ENCODE measurements around the gene KCNIP1. TPM values are rescaled to one million over a fixed set of nuclear protein-coding genes. Genes with fewer than 3 reads are reported as not detected.
"Not testable (repeated sequence)": the region's sequence is repeated elsewhere in the genome, so short reads cannot be mapped to it uniquely, and the experiment has no call there.

KCNIP1 gene
- polyA plus RNA-seq, 3 donors = 0.09 to 0.79 (median 0.18) TPM

DNA sequence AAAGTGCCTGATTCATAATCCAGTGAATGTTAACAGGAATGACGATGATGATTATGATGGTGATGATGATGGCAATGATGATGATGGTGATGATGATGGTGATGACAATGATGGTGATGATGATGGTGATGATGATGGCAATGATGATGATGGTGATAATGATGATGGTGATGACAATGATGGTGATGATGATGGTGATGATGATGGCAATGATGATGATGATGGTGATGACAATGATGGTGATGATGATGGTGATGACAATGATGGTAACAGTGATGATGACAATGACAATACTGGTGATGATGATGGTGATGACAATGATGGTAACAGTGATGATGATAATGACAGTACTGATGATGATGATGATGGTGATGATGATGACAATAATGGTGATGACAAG is 46.6 kb downstream of the KCNIP1 start:
- not testable (repeated sequence) for H3K27ac ChIP-seq (ENCODE audit: low read depth, low read length)
- WGBS, 3 donors = 64 to 91% (median 91%) methylated on average over 1 of the region's 1 CpG

- WGBS, 3 donors = 66 to 72% (median 70%) methylated on average over 4 of the region's 4 CpGs
- H3K27ac ChIP-seq (ENCODE audit: low read depth, low read length) = no peak overlapping the region
Measured at GRCh38 chr5:170551076-170551475, 47.3 kb downstream of the KCNIP1 start.

DNA sequence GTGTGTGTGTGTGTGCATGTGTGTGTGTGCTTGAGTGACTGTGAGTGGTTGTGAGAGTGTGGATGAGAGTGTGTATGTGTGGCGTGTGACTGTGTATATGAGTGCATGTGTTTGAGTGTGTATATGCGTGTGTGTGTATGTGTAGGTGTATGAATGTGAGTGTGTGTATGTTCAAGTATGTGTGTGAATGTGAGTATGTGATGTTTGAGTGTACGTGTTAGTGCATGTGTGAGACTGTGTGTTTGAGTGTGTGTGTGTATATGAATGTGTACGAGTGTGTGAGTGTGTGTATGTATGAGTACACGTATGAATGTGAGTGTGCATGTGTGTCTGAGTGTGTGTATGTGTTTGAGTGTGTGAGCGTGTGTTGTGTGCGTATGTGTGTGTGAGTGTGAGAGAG is 47.8 kb downstream of the KCNIP1 start:
- H3K27ac ChIP-seq (ENCODE audit: low read depth, low read length) = no peak overlapping the region
- 83 to 98% (median 95%) methylated on average over 7 of the region's 7 CpGs for WGBS, 3 donors

GRCh38 chr5:170552621-170553115 is 48.8 kb downstream of the KCNIP1 start:
- H3K27ac ChIP-seq (ENCODE audit: low read depth, low read length) = no peak overlapping the region

DNA sequence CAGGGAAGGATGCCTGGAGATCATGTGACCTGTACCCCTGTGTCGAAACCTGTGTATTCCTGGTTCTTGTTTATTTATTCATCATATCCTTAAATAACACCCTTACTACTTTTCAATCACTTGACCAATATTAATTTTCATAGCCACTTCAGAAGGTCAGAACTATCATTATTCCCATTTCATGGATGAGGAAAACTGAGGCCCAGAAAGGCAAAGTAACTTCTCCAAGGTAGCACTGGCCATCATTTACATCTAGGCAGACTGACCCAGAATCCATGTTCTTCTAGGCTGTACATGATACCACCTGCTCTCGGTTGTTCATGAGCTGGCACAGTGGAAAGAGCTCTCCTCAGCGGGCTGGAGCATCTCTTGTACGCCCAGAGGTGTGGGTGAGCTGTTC is 49.4 kb downstream of the KCNIP1 start:
- H3K27ac ChIP-seq (ENCODE audit: low read depth, low read length) = no peak overlapping the region
- WGBS, 3 donors = 65 to 81% (median 70%) methylated on average over 4 of the region's 4 CpGs

More at GRCh38 chr5:170552621-170553115, 48.8 kb downstream of the KCNIP1 start:
- WGBS, 3 donors = 5 to 11% (median 5%) methylated on average over 12 of the region's 12 CpGs

DNA sequence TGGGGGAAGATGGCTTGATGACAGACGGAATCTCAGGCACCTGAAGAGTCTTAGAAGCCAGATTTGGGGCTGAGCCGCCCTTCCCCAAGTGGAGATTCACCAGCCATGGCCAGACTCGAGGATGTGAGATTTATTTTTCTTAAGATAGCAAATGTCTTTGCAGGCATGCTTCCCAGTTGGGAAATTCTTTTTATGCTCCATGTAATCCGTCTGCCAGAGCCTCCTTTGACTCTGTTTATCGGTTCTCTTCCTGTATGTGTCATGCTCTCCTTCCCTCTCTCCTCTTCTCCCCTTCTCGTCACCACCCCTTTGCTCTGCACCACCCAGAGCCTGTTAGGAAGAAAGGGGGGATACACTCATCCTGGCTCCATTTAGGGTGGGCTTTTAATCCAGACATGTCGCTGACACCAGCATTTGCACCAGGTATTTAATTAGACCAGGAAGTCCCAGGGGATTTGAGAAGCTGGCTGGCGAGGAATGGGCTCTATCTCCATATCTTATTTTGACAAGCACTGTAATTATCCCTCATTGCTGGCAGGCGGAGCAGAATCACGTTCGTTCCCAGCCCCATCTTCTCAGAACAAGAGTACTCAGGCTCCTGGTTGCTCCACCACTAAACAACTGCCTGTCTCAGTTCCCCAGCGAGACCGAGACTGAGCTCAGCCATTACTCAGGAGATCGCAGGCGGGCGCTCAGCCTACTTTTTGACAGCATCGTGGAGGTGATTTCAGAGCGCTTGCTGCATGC is 50.9 kb downstream of the KCNIP1 start:
- 47 to 55% (median 53%) methylated on average over 18 of the region's 18 CpGs for WGBS, 3 donors
- no peak overlapping the region for H3K27ac ChIP-seq (ENCODE audit: low read depth, low read length)

DNA sequence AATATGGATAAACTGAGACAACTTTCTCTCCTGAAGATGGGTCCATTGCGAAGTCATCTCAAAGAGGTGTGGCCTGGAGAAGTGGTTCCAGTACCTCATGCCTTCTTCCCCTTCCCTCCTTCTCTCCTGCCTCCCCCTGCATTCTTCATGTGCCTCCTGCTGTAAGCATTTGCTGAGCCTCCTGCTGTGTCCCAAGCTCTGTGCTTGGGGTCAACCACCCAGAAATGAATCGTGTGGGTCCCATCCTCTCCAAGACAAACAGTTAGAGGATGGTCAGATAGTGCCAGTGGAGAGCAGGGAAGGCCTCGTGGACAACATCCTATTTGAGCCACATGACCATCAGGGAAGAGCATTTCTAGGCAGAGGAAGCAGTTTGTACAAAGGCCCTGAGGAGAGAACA is 53.5 kb downstream of the KCNIP1 start:
- WGBS, 3 donors = 68 to 79% (median 77%) methylated on average over 3 of the region's 3 CpGs
- no peak overlapping the region for H3K27ac ChIP-seq (ENCODE audit: low read depth, low read length)

DNA sequence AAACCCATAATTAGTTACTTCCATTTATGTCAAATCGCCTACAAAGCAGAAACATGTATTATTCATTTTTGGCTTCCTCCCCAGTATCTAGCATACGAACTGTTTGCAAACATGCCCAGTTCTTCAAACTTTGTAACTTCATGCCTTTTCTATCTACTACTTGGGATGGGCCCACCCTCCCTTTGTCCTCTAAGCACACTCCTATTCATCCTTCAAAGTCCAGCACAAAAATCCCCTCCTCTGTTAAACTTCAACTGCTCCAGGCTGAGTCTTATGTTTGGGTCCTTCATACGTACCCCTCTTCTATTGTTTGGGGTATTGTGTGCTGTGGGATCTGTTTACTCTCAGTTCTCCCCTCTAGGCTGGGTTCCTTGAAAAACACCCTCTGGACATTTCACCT is 55.5 kb downstream of the KCNIP1 start:
- whole genome bisulfite sequencing, 3 donors = 65 to 79% (median 68%) methylated on average over 3 of the region's 3 CpGs

GRCh38 chr5:170560938-170561337 is 57.1 kb downstream of the KCNIP1 start:
- H3K27ac ChIP-seq (ENCODE audit: low read depth, low read length) = no peak overlapping the region
- WGBS, 3 donors = 83 to 91% (median 89%) methylated on average over 7 of the region's 7 CpGs

More for the DNA sequence above, 55.5 kb downstream of the KCNIP1 start:
- H3K27ac ChIP-seq (ENCODE audit: low read depth, low read length) = no peak overlapping the region

DNA sequence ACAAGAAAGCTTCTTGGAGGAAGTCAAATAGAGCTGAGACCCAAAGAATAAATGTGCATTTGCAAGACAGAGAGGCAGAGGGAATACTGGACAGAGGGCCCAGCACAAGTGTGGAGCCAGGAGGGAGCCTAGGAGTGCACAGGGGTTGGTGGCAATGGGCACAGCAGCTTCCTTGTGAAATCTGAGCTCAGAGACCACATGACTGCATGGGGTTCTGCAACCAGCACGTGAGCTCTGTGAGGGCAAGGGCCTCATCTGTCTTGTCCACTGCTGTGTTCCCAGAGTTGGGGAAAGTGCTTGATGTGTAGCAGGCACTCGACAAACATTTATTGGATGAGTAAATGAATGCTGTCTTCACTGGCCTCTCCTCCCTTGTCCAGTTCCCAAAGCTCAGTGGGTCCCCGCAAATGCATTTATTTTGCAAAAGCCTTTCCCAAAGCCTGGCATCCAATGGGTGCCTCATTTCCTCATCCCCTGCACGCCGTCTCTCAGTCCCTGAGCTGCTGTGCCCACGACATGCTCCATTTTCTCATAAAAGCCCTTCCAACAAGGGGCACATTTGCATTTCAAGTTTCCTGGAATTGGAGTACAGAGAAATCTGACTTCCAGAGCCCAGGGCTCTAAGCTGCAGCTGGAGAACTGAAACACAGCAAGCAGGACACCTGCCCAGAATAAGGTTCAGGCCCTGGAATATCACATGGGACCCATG is 58.5 kb downstream of the KCNIP1 start:
- H3K27ac ChIP-seq (ENCODE audit: low read depth, low read length) = no peak overlapping the region
- WGBS, 3 donors = 78 to 86% (median 83%) methylated on average over 6 of the region's 6 CpGs

DNA sequence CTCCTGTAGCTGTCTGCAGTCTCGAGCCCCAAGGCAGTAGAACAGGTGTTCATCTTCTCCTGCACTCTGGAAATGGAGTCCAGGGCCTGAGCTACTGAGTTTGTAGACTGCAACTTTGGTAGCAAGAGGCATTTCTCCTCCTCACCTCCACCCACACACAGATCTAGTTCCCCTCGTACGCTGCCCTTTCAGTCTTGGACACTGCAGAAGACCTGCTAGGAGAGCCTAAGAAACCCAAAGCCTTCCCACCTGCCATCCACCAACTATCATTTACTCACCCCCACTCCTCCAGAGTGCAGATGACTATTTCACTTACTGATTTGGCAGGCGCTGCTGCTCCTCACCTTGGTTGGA is 59.0 kb downstream of the KCNIP1 start:
- 66 to 90% (median 85%) methylated on average over 4 of the region's 4 CpGs for WGBS, 3 donors
- no peak overlapping the region for H3K27ac ChIP-seq (ENCODE audit: low read depth, low read length)

GRCh38 chr5:170563824-170564567 is 60.2 kb downstream of the KCNIP1 start:
- 71 to 73% (median 73%) methylated on average over 12 of the region's 12 CpGs for WGBS, 3 donors
- H3K27ac ChIP-seq (ENCODE audit: low read depth, low read length) = no peak overlapping the region

GRCh38 chr5:170565072-170565471 is 61.3 kb downstream of the KCNIP1 start:
- no peak overlapping the region for H3K27ac ChIP-seq (ENCODE audit: low read depth, low read length)
- WGBS, 3 donors = 27 to 62% (median 61%) methylated on average over 3 of the region's 3 CpGs

GRCh38 chr5:170569101-170569500 is 65.3 kb downstream of the KCNIP1 start:
- H3K27ac ChIP-seq (ENCODE audit: low read depth, low read length) = no peak overlapping the region
- WGBS, 3 donors = 70 to 94% (median 93%) methylated on average over 5 of the region's 5 CpGs

DNA sequence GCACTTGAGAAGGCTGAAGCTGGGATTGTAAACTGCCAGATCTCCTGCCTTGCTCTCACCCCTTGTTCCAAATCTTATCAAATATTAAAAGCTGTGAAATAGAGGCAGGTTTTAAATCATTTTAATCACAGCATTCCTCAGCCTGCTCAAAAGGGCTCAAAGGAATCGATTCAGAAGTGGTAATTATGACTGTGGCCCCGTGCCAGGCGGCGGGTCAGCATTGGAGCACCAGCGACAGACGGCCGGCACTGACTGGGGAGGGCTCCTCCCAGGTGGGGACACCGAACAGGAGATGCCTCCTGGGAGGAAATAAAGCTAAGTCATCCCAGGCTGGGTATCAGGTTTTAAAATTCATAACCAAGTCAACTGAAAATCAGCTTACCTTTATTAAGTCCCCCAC is 66.7 kb downstream of the KCNIP1 start:
- no peak overlapping the region for H3K27ac ChIP-seq (ENCODE audit: low read depth, low read length)
- WGBS, 3 donors = 10 to 45% (median 36%) methylated on average over 8 of the region's 8 CpGs

DNA sequence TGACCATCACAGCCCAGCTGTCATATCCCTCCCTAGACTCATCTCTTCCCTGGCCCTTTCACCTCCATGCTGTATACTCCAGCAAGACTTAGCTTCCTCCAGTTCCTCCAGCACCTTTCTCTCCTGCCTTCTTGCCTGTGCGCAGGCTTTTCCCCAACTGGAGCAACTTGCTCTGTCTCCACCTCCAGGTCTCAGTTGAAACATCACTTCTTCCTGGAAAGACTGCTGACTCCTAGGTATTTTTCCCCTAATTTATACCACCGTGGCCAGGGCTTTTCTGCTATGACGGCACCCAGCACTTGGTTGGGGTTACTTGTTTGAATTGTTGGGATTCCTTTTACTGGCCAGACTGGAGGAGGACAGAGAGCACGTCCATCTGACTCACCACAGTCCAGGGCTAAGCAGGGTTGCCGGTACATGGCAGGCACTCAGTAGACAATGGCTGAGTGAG is 67.5 kb downstream of the KCNIP1 start:
- no peak overlapping the region for H3K27ac ChIP-seq (ENCODE audit: low read depth, low read length)
- WGBS, 3 donors = 38 to 60% (median 50%) methylated on average over 5 of the region's 5 CpGs

GRCh38 chr5:170571875-170572852 is 68.3 kb downstream of the KCNIP1 start:
- H3K27ac ChIP-seq (ENCODE audit: low read depth, low read length) = no peak overlapping the region
- 12 to 19% (median 13%) methylated on average over 16 of the region's 16 CpGs for WGBS, 3 donors

GRCh38 chr5:170573114-170573513 is 69.3 kb downstream of the KCNIP1 start:
- no peak overlapping the region for H3K27ac ChIP-seq (ENCODE audit: low read depth, low read length)
- WGBS, 3 donors = 51 to 78% (median 76%) methylated on average over 4 of the region's 4 CpGs

All from adipose tissue (tissue), 3 donors.